AG09309 (cell line): Measurements from ENCODE around the gene RABEP1.

ENCODE experiments used
- DNase-seq: peaks from one replicate; pipeline ENCODE4 v3.0.0-alpha.2; 2010; ENCODE audit warnings: low read depth
- H3K4me3 ChIP-seq: 2 replicates; pipeline ENCODE4 v1.5.1; 2011; ENCODE audit warnings: mild to moderate bottlenecking, low read depth, low read length, moderate library complexity; ENCODE audit not compliant: control insufficient read depth
- CTCF ChIP-seq: IDR thresholded peaks from 2 replicates; pipeline ENCODE4 v1.5.1; 2011; ENCODE audit warnings: mild to moderate bottlenecking, low read depth, low read length, inconsistent platforms; ENCODE audit not compliant: insufficient read depth, control insufficient read depth; ENCODE audit errors: missing control alignments

The RABEP1 gene

GRCh38 chr17:5373112-5373511 is 91.0 kb downstream of the RABEP1 start:
- H3K4me3 ChIP-seq: no peak overlapping the region
- TF ChIP-seq CTCF: no peak
- DNase-seq: no peak

- no peak for TF ChIP-seq CTCF
- no peak for DNase-seq
- H3K4me3 ChIP-seq: no peak overlapping the region
These were observed 96.6 kb downstream of the RABEP1 start for GRCh38 chr17:5378566-5379207.

- H3K4me3 ChIP-seq: no peak overlapping the region
- TF ChIP-seq CTCF: no peak
- DNase-seq: no peak
These were observed 97.4 kb downstream of the RABEP1 start for GRCh38 chr17:5379351-5380107.

GRCh38 chr17:5380491-5381135 is 98.5 kb downstream of the RABEP1 start:
- no peak for TF ChIP-seq CTCF
- DNase-seq: no peak
- no peak overlapping the region for H3K4me3 ChIP-seq

GRCh38 chr17:5381542-5381941 is 99.5 kb downstream of the RABEP1 start:
- no peak for DNase-seq
- H3K4me3 ChIP-seq: no peak overlapping the region
- no peak for TF ChIP-seq CTCF

GRCh38 chr17:5391678-5392077 is 109.6 kb downstream of the RABEP1 start:
- TF ChIP-seq CTCF: no peak
- DNase-seq: no peak
- H3K4me3 ChIP-seq: no peak overlapping the region
